OCI-M2 (cell line): ENCODE measurements around the gene LRRC9.
A peak's percentile ranks its signal among the peaks of the same experiment; 100 is the strongest.
"Not testable (repeated sequence)": the region's sequence is repeated elsewhere in the genome, so short reads cannot be mapped to it uniquely, and the experiment has no call there.

Source experiments
- DNase-seq: peaks from one replicate; lab custom pipeline; 2025; ENCODE audit not compliant: unreplicated experiment; lab: John Stamatoyannopoulos, UW

The LRRC9 gene

DNA sequence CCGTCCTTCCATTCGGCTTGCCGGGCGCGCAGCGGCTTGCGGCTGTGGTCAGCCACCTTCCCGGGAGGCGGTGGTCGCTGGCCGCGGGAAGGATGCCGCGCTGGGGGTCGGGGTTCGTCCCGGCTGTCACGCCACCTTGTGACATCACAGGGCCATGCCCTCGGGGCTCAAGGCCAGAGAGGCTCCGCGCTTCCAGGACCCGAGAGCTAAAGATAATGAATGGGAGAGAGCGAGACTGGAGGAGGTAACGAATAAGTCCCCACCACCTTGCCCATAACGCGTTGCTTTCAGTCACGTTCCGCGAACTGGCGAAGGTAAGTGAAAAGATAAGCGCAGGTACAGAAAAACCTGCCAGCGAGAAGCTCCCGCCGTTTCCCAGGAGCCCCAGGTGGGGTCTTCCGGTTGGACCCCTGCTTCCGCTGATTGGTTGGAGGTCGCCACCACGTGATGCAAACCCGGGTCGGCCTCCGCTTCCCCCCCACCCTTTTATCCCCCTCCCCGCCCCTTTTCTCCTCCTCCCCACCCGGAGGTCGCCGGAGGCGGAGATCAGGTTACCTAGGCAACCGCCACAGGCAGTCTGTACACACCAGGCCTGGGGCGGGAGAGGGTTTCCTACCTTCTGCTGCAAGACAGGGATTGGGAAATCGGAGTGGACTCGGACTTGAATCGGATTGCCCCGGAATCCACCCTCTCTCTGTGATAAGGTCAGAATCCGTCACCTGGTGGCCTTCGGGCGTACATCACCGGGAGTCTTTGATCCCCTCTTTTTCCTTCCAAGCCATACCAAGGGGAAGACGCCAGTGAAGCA, at the start of gene LRRC9:
Gene LRRC9 (plus strand): TSS at position 575 of the 808 bp plus-strand sequence.
- no peak for DNase-seq

DNA sequence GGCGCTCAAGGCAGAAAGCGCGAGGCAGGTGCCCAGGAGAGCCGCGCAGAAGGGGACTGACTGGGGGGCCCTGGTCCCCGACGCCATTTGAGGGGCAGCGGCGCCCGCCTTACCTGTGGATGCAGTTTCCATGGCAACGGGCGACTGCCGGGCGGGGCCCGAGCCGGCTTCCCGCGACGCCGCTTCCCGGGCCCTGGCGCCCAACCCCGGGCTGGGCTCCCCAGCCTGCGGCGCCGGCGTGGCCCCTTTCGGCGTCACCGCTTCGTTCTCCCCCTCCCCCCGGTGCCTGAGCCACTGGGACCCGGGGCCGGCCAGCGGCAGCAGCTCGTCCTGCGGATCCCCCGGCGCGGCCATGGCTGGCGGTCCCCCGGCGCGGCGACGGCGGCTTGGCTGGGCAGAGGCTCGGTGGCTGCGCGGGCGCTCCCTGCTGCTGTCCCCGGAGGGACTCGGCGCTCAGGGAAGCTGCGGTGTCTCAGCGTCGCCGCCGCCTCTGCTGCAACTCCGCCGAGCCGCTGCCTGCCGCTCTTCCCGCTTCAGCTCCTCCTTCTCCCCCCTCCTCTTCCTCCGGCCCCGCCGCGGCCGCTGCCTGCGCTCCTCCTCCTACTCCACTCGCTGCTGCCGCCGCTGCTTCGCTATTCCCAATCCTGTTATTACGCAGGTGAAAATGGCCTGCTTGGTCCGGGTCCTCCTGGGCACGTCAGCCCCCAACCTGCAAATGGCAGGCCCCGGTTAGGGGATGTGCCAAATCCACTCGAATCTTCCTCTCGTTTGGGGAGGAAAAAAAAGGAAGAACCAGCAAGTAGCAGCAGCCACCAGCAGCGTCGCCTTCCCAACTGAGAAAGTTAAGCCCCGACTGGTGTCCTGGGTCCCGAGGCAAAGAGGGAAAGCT, 49.4 kb upstream of the LRRC9 start, which contains the start of gene RTN1:
Gene RTN1 (minus strand): TSS at position 500 of the 889 bp plus-strand sequence. CDS start 146 bp downstream, at position 354.
- DNase-seq: peak; percentile 45

DNA sequence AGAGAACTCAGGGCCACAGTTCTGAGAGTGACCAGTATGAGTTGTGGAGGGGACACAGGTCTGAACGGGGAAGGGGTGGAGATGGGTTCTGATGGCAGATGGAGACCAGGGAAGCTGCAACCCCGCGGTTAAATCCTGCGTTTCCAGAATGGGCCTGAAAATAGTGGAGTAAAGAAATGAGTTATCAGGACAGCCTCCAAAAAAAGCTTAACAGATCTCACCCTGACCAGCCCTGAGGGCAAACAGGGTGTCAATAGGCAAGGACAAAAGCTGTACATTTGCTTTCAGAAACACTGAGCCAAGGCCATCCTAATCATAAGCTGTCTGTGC, 48.8 kb upstream of the LRRC9 start:
- DNase-seq: no peak

DNA sequence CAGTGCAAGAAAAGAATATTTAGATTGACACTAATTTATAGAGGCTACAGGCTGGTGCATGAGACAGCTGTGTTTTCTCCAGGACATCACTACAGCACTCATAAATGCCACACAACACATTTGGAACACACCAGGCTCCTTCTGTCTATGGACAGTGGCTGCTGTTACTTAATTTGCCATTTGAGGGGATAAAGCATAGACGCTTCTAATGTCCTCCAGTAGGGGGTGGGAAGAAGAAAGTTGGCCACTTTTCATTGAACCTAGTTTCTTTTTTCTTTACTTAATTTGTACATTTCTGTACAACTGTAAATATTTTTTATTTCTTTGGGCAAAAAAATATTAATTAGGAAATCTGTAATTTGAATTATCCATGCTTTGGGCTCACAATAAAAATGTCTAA, 37.0 kb upstream of the LRRC9 start:
- no peak for DNase-seq

DNA sequence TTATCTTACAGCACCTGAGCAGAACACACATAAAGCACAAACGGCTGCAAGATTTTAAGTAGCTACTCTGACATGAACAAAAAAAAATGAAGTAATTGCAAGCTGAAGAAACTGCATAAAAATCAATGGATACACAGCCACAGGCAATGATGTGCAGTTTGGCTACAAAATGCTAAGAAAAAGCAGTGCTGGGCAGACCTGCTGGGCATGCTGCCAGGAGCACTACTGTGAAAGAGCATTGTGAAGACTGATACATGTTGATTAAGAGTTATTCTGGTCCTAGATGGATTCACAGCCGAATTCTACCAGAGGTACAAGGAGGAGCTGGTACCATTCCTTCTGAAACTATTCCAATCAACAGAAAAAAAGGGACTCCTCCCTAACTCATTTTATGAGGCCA, 29.3 kb upstream of the LRRC9 start:
- no peak for DNase-seq

DNA sequence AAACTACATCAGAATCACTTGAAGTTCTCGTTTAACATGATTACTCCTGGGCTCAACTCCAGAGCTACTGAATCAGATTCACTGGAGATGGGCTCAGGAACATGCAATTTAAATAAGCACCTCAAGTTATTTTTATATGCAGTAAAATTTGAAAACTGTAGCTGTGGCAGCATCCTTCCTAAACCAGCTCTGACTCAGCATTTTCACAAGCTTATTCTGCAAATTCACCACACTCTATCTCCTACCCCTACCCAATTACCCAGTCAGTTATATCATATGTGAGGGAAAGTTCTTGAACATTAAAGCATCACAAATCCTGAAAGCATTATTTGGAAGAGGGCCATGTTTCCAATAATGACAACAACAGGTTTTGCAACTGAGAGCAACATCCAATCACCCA, 24.2 kb upstream of the LRRC9 start:
- no peak for DNase-seq

DNA sequence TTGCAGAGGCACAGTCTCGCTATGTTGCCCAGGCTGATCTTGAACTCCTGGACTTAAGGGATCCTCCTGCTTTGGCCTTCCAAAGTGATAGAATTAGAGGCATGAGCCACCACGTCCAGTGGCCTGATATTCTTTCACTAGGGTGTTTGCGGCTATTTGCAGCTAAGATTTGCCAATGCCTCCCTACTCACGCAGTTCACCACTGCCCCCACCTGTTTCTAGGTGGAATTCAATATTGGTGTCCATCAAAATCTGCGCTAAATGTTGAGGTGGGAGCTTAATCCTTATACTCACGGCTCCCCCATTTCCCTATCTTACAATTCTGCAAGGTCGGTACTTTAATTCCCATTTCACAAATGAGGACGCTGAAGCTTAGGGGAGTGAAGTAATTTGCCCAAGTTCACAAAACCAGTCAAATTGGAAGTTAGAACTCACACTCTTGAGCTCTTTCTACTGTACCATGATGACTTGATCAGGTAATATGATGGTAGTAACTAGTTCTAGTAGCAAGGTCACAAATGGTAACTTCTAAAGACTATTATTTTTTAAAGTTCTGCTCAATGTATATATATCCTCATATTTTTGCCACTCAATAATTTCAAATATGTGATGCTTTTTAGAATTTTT, 22.1 kb upstream of the LRRC9 start:
- no peak for DNase-seq

DNA sequence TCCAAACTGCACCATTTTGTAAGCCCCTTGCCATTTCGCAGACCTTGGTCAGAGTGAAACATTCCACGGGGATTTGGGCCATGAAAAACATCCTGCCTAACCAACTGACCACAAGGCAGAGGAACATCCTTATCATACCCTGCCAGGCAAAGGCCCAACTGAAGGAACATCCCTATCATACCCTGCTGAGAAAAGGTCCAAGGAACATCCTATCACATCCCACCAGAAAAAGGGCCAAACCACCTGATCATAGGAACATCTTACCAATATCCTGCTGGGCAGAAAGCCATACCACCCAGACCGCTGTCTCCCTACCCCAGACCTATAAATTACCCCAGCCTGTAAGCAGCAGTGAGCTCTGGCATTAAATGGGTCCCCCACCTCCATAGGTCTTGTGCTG, 19.4 kb upstream of the LRRC9 start:
- peak; percentile 85 for DNase-seq

DNA sequence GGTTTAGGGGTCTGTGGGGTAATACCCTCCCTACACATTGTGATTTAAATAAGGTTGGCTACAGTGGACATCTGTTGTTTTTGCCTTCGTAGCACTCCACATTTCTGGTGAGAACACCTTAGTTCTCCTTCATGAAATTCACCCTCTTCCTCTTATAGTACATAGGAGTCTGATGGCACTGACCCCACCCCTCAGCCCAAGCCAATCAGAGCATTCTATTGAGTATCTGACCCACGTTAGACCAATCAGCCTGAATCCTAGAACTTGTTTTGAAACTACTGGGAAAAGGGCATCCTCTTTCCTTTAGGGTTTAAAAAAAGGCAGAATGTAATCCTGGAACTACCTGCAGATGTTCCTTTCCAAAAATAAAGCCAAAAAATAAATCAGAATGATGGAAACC, 15.8 kb upstream of the LRRC9 start:
- DNase-seq: no peak

DNA sequence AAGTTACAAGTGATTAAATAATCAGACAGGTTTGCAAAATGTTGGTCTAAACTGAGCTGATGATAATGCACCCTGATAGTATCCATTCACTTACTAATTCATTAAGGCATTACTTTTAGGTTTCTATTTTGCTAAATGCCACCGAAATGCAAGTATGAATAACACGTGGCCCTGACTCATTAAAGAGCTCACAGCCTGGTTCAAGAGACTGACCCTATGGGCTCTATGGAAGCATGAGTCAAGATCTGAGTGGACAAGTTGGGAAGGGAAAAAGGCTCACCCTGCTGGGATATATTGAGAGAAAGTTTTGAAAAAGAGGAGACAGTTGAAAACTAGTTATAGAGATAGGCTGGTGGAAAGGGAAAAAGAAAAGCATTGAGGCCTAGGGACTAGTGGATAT, 14.8 kb upstream of the LRRC9 start:
- no peak for DNase-seq

DNA sequence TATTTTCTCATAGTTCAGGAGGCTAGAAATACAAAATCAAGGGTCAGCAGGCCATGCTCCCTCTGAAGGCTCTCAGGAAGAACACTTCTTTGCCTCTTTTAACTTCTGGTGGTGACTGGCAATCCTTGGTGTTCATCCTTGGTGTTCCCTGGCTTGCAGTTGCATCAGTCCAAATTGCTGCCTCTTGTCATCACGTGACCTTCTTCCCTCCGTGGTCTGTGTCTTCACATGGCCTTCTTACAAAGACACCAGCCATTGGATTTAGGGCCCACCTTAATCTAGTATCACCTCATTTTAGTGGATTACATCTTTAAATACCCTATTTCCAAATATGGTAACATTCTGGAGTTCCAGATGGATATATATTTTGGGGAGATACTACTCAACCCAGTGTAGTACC, 7.5 kb upstream of the LRRC9 start:
- DNase-seq: no peak

DNA sequence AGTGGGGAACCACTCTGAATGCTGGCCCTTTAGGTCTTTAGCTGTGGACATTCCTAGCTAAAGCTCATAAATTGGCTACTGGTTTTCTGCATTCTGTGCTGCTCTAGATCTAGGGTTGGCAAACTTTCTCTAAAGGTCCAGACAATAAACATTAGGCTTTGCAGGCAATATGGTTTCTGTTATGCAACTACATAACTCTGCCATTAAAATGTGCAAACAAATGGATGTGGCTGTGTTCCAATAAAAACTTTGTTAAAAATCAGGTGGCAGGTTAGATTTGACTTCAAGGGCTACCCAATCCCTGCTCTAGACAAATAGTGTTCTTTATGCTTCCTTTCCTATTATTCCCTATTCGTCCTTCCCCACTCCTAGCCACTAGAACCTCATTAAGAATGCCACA, 6.8 kb upstream of the LRRC9 start:
- DNase-seq: no peak

DNA sequence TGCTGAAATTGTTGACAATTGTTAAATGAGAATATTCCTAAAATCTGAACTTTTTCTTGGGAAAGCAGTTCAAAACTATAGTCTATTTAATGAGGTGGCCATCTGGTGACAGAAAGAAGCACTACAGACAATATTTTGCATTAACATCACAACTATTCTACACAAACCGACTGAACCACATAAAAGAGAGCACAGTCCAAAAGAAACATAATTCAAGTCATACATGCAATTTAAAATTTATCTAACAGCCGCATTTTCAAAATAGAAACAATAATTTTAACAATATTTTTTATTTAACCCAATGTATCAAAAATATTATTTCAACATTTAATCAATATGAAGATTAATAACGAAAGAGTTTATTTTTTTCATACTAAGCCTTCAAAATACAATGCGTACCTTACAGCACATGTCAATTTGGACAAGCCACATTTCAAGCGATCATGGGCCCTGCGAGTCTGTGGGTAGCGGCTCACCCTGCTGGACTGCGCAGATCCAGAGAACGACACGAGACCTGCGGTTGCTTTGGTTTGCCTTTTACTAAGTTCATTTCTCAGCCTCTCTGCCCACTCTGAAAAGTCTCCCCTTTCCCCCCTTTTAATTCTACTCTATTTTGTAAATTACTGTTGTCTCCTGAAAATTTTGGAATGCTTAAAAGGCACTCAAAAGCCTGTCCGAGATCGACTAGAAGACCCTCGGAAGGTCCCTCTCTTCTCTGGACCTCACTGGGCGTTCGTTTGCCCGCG, 947 bp upstream of the LRRC9 start:
- DNase-seq: no peak

DNA sequence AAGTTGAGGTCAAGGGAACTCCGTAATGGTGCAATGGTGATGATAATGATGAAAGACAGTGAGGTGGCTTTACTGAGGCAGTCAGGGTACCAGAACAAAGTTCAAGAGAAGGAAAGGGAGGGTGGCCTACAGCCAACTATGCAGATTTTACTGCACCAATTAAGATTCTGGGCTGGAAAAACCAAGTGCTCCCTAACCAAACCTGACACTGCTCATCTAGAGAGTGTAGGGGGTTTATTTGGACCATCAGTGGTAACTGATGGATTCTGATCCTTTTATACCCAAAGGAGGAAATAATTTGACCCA, 387 bp downstream of the LRRC9 start:
- DNase-seq: no peak

DNA sequence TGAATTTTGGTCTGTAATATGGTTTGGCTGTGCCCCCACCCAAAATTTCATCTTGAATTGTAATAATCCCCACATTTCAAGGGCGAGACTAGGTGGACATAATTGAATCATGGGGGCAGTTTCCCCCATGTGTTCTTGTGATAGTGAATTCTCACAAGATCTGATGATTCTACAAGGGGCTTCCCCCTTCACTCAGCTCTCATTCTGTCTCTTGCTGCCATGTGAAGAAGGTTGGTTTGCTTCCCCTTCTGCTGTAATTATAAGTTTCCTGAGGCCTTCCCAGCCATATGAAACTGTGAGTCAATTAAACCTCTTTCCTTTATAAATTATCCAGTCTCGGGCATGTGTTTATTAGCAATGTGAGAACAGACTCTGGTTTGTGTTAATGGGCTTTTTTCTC, 5.9 kb downstream of the LRRC9 start:
- DNase-seq: no peak

DNA sequence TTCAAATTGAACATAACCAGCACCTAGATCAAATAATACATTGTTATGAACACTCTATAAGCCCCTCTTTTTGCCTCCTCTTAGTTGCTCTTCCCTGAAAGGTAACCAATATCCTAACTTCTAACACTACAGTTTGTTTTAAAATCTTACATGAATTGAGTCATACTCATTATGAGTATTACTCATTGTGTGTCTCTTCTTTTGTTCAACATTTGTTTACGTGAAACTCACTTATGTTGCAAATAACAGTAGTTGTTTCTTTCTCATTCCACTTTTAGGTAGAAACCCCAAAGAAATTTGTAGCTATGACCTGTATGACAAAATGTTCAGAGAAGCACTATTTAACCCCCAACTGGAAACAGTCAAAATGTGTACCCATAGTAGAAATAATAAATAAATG, 6.6 kb downstream of the LRRC9 start:
- DNase-seq: no peak

DNA sequence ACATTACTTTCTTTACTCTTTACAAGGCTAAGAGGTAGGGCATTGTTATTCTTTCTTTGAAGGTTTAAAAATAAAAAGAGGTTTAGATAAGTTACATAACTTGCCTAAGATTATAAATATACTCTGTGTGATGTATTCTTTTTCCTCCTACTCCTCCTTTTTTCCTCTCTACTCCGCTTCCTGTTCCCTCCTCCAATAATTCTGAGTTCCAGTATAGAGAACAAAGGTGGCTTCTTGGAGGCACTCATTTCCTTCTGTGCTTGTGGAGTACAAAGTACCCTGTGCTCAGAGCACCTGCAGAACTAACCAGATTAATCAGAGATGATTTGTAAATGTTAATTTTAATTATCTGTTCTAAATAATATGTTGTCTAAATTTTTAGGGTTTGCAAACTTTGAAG, 11.3 kb downstream of the LRRC9 start:
- no peak for DNase-seq

DNA sequence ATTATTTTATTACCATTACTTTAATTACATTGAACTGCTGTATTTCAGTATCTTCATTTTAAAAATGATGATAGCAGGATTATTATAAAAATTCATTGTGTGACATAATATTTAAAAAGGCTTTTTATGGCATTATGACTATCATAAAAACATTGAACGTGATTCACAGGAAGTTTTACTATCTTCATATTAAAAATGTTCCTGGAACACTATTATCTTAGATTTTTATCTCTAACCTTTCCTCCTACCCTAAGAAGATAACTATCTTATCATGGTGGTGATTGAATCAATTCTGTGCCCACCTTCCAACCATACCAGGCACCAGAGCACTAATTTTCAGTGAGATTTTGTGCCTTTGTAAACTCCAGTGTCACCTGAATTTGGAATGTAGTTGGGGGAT, 16.2 kb downstream of the LRRC9 start:
- no peak for DNase-seq

DNA sequence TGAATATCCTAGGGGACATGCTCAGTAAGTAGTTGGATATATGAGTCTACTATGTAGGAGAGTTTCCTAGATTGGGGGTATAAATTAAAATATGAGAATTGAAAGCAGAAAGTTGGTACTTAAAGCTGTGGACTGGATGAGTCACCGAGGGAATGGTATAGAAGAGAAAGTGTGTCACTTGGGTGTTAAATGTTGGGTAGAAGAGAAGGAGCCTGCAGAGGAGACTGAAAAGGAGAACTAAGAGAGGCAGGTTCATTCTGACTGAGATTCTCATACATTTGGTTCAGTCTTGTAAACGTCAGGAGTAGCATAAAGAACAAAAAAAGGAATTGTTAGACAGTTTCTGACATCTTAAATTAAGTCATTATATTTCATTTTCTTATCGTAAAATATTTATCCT, 19.9 kb downstream of the LRRC9 start:
- DNase-seq: no peak

DNA sequence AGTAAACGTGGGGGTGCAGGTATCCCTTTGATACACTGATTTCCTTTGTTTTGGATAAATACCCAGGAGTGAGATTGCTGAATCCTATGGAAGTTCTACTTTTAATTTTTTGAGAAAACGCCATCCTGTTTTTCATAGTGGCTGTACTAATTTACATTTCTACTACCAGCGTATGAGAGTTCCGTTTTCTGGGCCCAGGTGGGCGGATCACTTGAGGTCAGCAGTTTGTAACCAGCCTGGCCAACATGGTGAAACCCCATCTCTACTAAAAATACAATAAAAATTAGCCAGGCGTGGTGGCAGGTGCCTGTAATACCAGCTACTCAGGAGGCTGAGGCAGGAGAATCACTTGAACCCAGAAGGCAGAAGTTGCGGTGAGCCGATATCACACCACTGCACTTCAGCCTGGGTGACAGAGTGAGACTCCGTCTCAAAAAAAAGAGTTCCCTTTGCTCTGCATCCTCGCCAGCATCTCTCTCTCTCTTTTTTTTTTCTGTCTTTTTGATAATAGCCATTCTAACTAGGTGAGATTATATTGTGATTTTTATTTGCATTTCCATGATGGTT, 22.4 kb downstream of the LRRC9 start:
- not testable (repeated sequence) for DNase-seq

DNA sequence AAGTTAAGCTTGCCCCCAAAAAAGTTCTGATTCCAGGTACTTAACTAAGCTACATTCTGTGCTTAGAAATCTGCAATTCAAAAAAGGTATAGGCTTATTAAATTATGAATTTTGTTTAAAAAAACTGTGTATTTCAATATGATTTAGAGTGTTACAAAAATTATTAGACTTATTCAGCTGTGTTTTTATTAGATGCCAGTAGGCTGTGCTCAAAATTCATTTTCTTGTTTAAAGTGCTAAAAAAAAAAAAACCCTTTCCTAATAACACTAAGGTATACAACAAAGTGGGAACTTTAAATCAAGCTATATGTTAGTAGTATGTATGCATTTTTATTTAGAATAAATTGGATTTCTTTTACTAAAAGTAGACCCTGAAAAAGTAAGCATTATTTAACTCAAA, 25.0 kb downstream of the LRRC9 start:
- no peak for DNase-seq
